ENCODE measurements around the gene SFTPB.
"Not testable (repeated sequence)": the region's sequence is repeated elsewhere in the genome, so short reads cannot be mapped to it uniquely, and the experiment has no call there.

The SFTPB gene

GRCh38 chr2:85668009-85668856, at the start of gene SFTPB:
Gene SFTPB (minus strand): TSS chr2:85668199. CDS start chr2:85668183, 16 bp downstream.
- Histone ChIP-seq H3K36me3 (ENCODE audit: insufficient read depth, low read length) (no peaks in the 10 kb centered on the region), H3K9ac (ENCODE audit: low read depth, low read length) (no peak within 1 kb of the TSS), H3K4me1 (ENCODE audit: insufficient read depth, low read length) (peaks cover under 1% of the 10 kb centered on the region; the same call in 1 of the 2 replicates), H3K9me3 (ENCODE audit: control insufficient read depth, insufficient read depth, low read length) (no peaks in the 10 kb centered on the region)

GRCh38 chr2:85717308-85718008, 49.5 kb upstream of the SFTPB start:
- Histone ChIP-seq H3K9me3 (ENCODE audit: control insufficient read depth, insufficient read depth, low read length) (0 out of 2 replicates have a peak, but pooled peaks cover 4% of the 10 kb centered on the region), H3K36me3 (ENCODE audit: insufficient read depth, low read length) (no peaks in the 10 kb centered on the region), H3K9ac (ENCODE audit: low read depth, low read length) (no peak overlapping the region), H3K4me1 (ENCODE audit: insufficient read depth, low read length) (no peaks in the 10 kb centered on the region)

- Histone ChIP-seq H3K9ac (ENCODE audit: low read depth, low read length) (no peak overlapping the region), H3K36me3 (ENCODE audit: insufficient read depth, low read length) (no peaks in the 10 kb centered on the region), H3K4me1 (ENCODE audit: insufficient read depth, low read length) (no peaks in the 10 kb centered on the region), H3K9me3 (ENCODE audit: control insufficient read depth, insufficient read depth, low read length) (0 out of 2 replicates have a peak, but pooled peaks cover 4% of the 10 kb centered on the region)
Observed at GRCh38 chr2:85716346-85716914, 48.4 kb upstream of the SFTPB start.

- no peak overlapping the region for H3K9ac ChIP-seq (ENCODE audit: low read depth, low read length)
- no peaks in the 10 kb centered on the region for H3K9me3 ChIP-seq (ENCODE audit: control insufficient read depth, insufficient read depth, low read length)
- H3K4me1 ChIP-seq (ENCODE audit: insufficient read depth, low read length), result no peaks in the 10 kb centered on the region
- H3K36me3 ChIP-seq (ENCODE audit: insufficient read depth, low read length), result no peaks in the 10 kb centered on the region
Observed at GRCh38 chr2:85714841-85715240, 46.8 kb upstream of the SFTPB start.

GRCh38 chr2:85714421-85714820, 46.4 kb upstream of the SFTPB start:
- not testable (repeated sequence) for H3K36me3 ChIP-seq (ENCODE audit: insufficient read depth, low read length); H3K4me1 ChIP-seq (ENCODE audit: insufficient read depth, low read length); H3K9me3 ChIP-seq (ENCODE audit: control insufficient read depth, insufficient read depth, low read length); H3K9ac ChIP-seq (ENCODE audit: low read depth, low read length)

GRCh38 chr2:85713836-85714235, 45.8 kb upstream of the SFTPB start:
- Histone ChIP-seq H3K4me1 (ENCODE audit: insufficient read depth, low read length) (no peaks in the 10 kb centered on the region), H3K36me3 (ENCODE audit: insufficient read depth, low read length) (no peaks in the 10 kb centered on the region), H3K9ac (ENCODE audit: low read depth, low read length) (no peak overlapping the region), H3K9me3 (ENCODE audit: control insufficient read depth, insufficient read depth, low read length) (no peaks in the 10 kb centered on the region)

- Histone ChIP-seq H3K9me3 (ENCODE audit: control insufficient read depth, insufficient read depth, low read length) (no peaks in the 10 kb centered on the region), H3K9ac (ENCODE audit: low read depth, low read length) (no peak overlapping the region), H3K36me3 (ENCODE audit: insufficient read depth, low read length) (no peaks in the 10 kb centered on the region), H3K4me1 (ENCODE audit: insufficient read depth, low read length) (no peaks in the 10 kb centered on the region)
Observed at GRCh38 chr2:85712849-85713612, 45.0 kb upstream of the SFTPB start.

- Histone ChIP-seq H3K9ac (ENCODE audit: low read depth, low read length) (no peak overlapping the region), H3K9me3 (ENCODE audit: control insufficient read depth, insufficient read depth, low read length) (no peaks in the 10 kb centered on the region), H3K36me3 (ENCODE audit: insufficient read depth, low read length) (no peaks in the 10 kb centered on the region), H3K4me1 (ENCODE audit: insufficient read depth, low read length) (no peaks in the 10 kb centered on the region)
Observed at GRCh38 chr2:85712336-85712735, 44.3 kb upstream of the SFTPB start.

GRCh38 chr2:85711578-85712060, 43.6 kb upstream of the SFTPB start:
- Histone ChIP-seq H3K4me1 (ENCODE audit: insufficient read depth, low read length) (no peaks in the 10 kb centered on the region), H3K9ac (ENCODE audit: low read depth, low read length) (no peak overlapping the region), H3K9me3 (ENCODE audit: control insufficient read depth, insufficient read depth, low read length) (no peaks in the 10 kb centered on the region), H3K36me3 (ENCODE audit: insufficient read depth, low read length) (no peaks in the 10 kb centered on the region)

GRCh38 chr2:85710687-85711577, 42.9 kb upstream of the SFTPB start:
- Histone ChIP-seq H3K4me1 (ENCODE audit: insufficient read depth, low read length) (peaks cover 5% of the 10 kb centered on the region), H3K9me3 (ENCODE audit: control insufficient read depth, insufficient read depth, low read length) (no peaks in the 10 kb centered on the region), H3K9ac (ENCODE audit: low read depth, low read length) (no peak overlapping the region), H3K36me3 (ENCODE audit: insufficient read depth, low read length) (no peaks in the 10 kb centered on the region)

GRCh38 chr2:85709401-85709811, 41.4 kb upstream of the SFTPB start:
- Histone ChIP-seq H3K4me1 (ENCODE audit: insufficient read depth, low read length) (peaks cover 15% of the 10 kb centered on the region), H3K9me3 (ENCODE audit: control insufficient read depth, insufficient read depth, low read length) (no peaks in the 10 kb centered on the region), H3K36me3 (ENCODE audit: insufficient read depth, low read length) (no peaks in the 10 kb centered on the region), H3K9ac (ENCODE audit: low read depth, low read length) (no peak overlapping the region)

- Histone ChIP-seq H3K9ac (ENCODE audit: low read depth, low read length) (no peak overlapping the region), H3K36me3 (ENCODE audit: insufficient read depth, low read length) (no peaks in the 10 kb centered on the region), H3K9me3 (ENCODE audit: control insufficient read depth, insufficient read depth, low read length) (no peaks in the 10 kb centered on the region), H3K4me1 (ENCODE audit: insufficient read depth, low read length) (peaks cover 15% of the 10 kb centered on the region)
Observed at GRCh38 chr2:85708641-85709040, 40.6 kb upstream of the SFTPB start.

GRCh38 chr2:85707304-85707703, 39.3 kb upstream of the SFTPB start:
- H3K9me3 ChIP-seq (ENCODE audit: control insufficient read depth, insufficient read depth, low read length), result no peaks in the 10 kb centered on the region
- no peaks in the 10 kb centered on the region for H3K36me3 ChIP-seq (ENCODE audit: insufficient read depth, low read length)
- peaks cover 23% of the 10 kb centered on the region for H3K4me1 ChIP-seq (ENCODE audit: insufficient read depth, low read length)
- no peak overlapping the region for H3K9ac ChIP-seq (ENCODE audit: low read depth, low read length)
